ENCODE data around the gene PLD1. TPM values are rescaled to one million over a fixed set of nuclear protein-coding genes. Genes with fewer than 3 reads are reported as not detected.
"Not testable (repeated sequence)": the region's sequence is repeated elsewhere in the genome, so short reads cannot be mapped to it uniquely, and the experiment has no call there.

The PLD1 gene
- total RNA-seq, 1 donor from 2014 or later = not detected

GRCh38 chr3:171822431-171823106 is 12.3 kb upstream of the PLD1 start:
- POLR2A ChIA-PET = no interaction called here

DNA sequence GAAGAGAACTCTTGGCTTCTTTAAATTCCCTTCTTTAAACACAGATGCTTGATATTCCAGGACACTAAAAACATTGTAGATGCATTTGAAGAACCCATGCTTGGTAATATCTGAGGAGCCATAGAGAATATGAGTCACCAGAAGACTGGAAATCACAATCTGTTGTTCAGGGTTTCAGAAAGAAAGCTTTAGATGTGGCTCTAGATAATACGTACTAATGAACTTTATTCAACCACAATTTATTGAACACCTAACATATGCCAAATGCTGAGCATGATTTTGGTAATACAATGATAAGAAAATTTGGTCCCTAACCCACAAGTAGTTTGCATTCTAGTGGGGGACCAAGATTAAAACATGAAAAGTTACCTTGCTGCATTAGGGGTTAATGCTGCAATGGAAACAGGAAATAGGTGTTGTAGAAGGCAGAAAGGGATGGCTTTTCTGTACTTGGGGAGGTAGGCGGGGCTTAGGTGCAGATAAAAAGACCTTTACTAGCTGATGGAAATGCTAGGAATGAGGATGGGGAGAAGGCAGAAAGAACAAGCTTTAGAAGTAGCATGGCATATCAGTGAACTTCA is 11.6 kb upstream of the PLD1 start:
- no peaks in the 10 kb centered on the region for H3K9me3 Mint-ChIP-seq
- no peak for ATAC-seq (ENCODE audit: low read depth)
- H3K36me3 Mint-ChIP-seq (ENCODE audit: low read depth) = no peaks in the 10 kb centered on the region
- no peak for DNase-seq
- CTCF ChIA-PET = no interaction called here
- H3K27ac Mint-ChIP-seq = no peak overlapping the region
- POLR2A ChIA-PET = no interaction called here
- intact Hi-C loops (cut with micrococcal nuclease) = no loop called here
- peaks cover 2% of the 10 kb centered on the region for H3K27me3 Mint-ChIP-seq
- H3K4me3 Mint-ChIP-seq = no peak overlapping the region
- no peak for TF ChIP-seq CTCF (IDR thresholded peaks at IDR 0.05)
- H3K4me1 Mint-ChIP-seq = no peaks in the 10 kb centered on the region

More at GRCh38 chr3:171822431-171823106, 12.3 kb upstream of the PLD1 start:
- intact Hi-C loops (cut with micrococcal nuclease) = no loop called here
- no peak for ATAC-seq (ENCODE audit: low read depth)
- TF ChIP-seq CTCF (IDR thresholded peaks at IDR 0.05) = no peak
- CTCF ChIA-PET = no interaction called here
- no peaks in the 10 kb centered on the region for H3K9me3 Mint-ChIP-seq
- no peaks in the 10 kb centered on the region for H3K36me3 Mint-ChIP-seq (ENCODE audit: low read depth)
- no peaks in the 10 kb centered on the region for H3K4me1 Mint-ChIP-seq
- H3K4me3 Mint-ChIP-seq = no peak overlapping the region
- H3K27ac Mint-ChIP-seq = no peak overlapping the region
- H3K27me3 Mint-ChIP-seq = peaks cover 2% of the 10 kb centered on the region
- no peak for DNase-seq

GRCh38 chr3:171821044-171821443 is 10.8 kb upstream of the PLD1 start:
- H3K4me3 Mint-ChIP-seq = no peak overlapping the region
- H3K27me3 Mint-ChIP-seq = peaks cover 2% of the 10 kb centered on the region
- H3K36me3 Mint-ChIP-seq (ENCODE audit: low read depth) = no peaks in the 10 kb centered on the region
- DNase-seq (no peak), ATAC-seq (ENCODE audit: low read depth) (no peak)
- H3K27ac Mint-ChIP-seq = no peak overlapping the region
- ChIA-PET CTCF (no interaction called here), POLR2A (no interaction called here)
- TF ChIP-seq CTCF (IDR thresholded peaks at IDR 0.05) = no peak
- intact Hi-C loops (cut with micrococcal nuclease) = no loop called here
- no peaks in the 10 kb centered on the region for H3K4me1 Mint-ChIP-seq
- no peaks in the 10 kb centered on the region for H3K9me3 Mint-ChIP-seq

- ATAC-seq (ENCODE audit: low read depth) = no peak
- TF ChIP-seq CTCF (IDR thresholded peaks at IDR 0.05) = no peak
- CTCF ChIA-PET = no interaction called here
- no peak overlapping the region for H3K4me3 Mint-ChIP-seq
- H3K36me3 Mint-ChIP-seq (ENCODE audit: low read depth) = no peaks in the 10 kb centered on the region
- intact Hi-C loops (cut with micrococcal nuclease) = no loop called here
- no peak overlapping the region for H3K27ac Mint-ChIP-seq
- H3K9me3 Mint-ChIP-seq = no peaks in the 10 kb centered on the region
- H3K4me1 Mint-ChIP-seq = no peaks in the 10 kb centered on the region
- POLR2A ChIA-PET = no interaction called here
- peaks cover 5% of the 10 kb centered on the region for H3K27me3 Mint-ChIP-seq
- DNase-seq = no peak
Observed at GRCh38 chr3:171817074-171817800, 7.0 kb upstream of the PLD1 start.

- intact Hi-C loops (cut with micrococcal nuclease) = no loop called here
- TF ChIP-seq CTCF (IDR thresholded peaks at IDR 0.05) = no peak
- CTCF ChIA-PET = no interaction called here
Observed at GRCh38 chr3:171815973-171816595, 5.8 kb upstream of the PLD1 start.

GRCh38 chr3:171814662-171815061 is 4.4 kb upstream of the PLD1 start:
- H3K36me3 Mint-ChIP-seq (ENCODE audit: low read depth); intact Hi-C loops (cut with micrococcal nuclease); H3K4me3 Mint-ChIP-seq; DNase-seq; H3K27ac Mint-ChIP-seq; H3K4me1 Mint-ChIP-seq; H3K9me3 Mint-ChIP-seq; CTCF ChIA-PET; ATAC-seq (ENCODE audit: low read depth); POLR2A ChIA-PET: not testable (repeated sequence)
- peaks cover 20% of the 10 kb centered on the region for H3K27me3 Mint-ChIP-seq

More at GRCh38 chr3:171815973-171816595, 5.8 kb upstream of the PLD1 start:
- Mint-ChIP-seq H3K27ac (no peak overlapping the region), H3K27me3 (peaks cover 11% of the 10 kb centered on the region), H3K36me3 (ENCODE audit: low read depth) (no peaks in the 10 kb centered on the region), H3K4me3 (no peak overlapping the region), H3K4me1 (no peaks in the 10 kb centered on the region), H3K9me3 (no peaks in the 10 kb centered on the region)
- DNase-seq (no peak), ATAC-seq (ENCODE audit: low read depth) (no peak)
- POLR2A ChIA-PET = no interaction called here

All from activated B cell treated with CpG ODN at 0.5 μM for 24 hours (primary cell).